HepG2 (cell line): Measurements from ENCODE around the gene TUBGCP6. TPM values are rescaled to one million over a fixed set of nuclear protein-coding genes. Genes with fewer than 3 reads are reported as not detected.

Experiments
- FOSL1 ChIP-seq: sonication (generic); formaldehyde crosslinking; IDR thresholded peaks from 2 replicates; pipeline ENCODE4 v1.9.0; 2021; ENCODE audit warnings: missing genetic modification reagents, borderline replicate concordance
- HDAC1 ChIP-seq: sonication (generic); formaldehyde crosslinking; IDR thresholded peaks from 2 replicates; pipeline ENCODE4 v1.5.1; 2020; ENCODE audit warnings: mild to moderate bottlenecking, missing genetic modification reagents
- HNRNPK ChIP-seq: fragments of 200-400 bp; formaldehyde crosslinking; IDR thresholded peaks from 2 replicates; pipeline ENCODE4 v1.6.1; 2018; ENCODE audit warnings: low read length, low read depth, moderate library complexity, mild to moderate bottlenecking; ENCODE audit not compliant: poor library complexity, severe bottlenecking
- KLF11 ChIP-seq: IDR thresholded peaks from 2 replicates; pipeline ENCODE4 v1.6.1; 2016; ENCODE audit warnings: missing compliant biosample characterization
- MXI1 ChIP-seq: IDR thresholded peaks from 3 replicates; pipeline ENCODE4 v1.6.1; 2012; ENCODE audit warnings: low read depth, low read length, inconsistent platforms, borderline replicate concordance
- MYNN ChIP-seq: sonication (generic); formaldehyde crosslinking; IDR thresholded peaks from 2 replicates; pipeline ENCODE4 v1.4.0; 2020; ENCODE audit warnings: mild to moderate bottlenecking, low read depth, missing genetic modification reagents
- NR2C2 ChIP-seq: sonication (generic); formaldehyde crosslinking; IDR thresholded peaks from 2 replicates; pipeline ENCODE4 v1.4.0; 2020; ENCODE audit warnings: missing genetic modification reagents, mild to moderate bottlenecking, moderate library complexity, borderline replicate concordance
- NR3C1 ChIP-seq: sonication (generic); formaldehyde crosslinking; IDR thresholded peaks from 2 replicates; pipeline ENCODE4 v1.4.0; 2020; ENCODE audit warnings: missing genetic modification reagents
- SRY ChIP-seq: sonication (generic); formaldehyde crosslinking; IDR thresholded peaks from 2 replicates; pipeline ENCODE4 v1.8.0; 2022; ENCODE audit warnings: mild to moderate bottlenecking, missing genetic modification reagents
- YY1 ChIP-seq: IDR thresholded peaks from 2 replicates; pipeline ENCODE4 v1.6.1; 2011; ENCODE audit warnings: low read length, low read depth, moderate library complexity, mild to moderate bottlenecking; ENCODE audit not compliant: insufficient read depth, insufficient replicate concordance
- ZFP37 ChIP-seq: sonication (generic); formaldehyde crosslinking; IDR thresholded peaks from 2 replicates; pipeline ENCODE4 v1.4.0; 2020; ENCODE audit warnings: missing genetic modification reagents, borderline replicate concordance
- ZNF274 ChIP-seq: sonication (generic); formaldehyde crosslinking; IDR thresholded peaks from 2 replicates; pipeline ENCODE4 v1.5.1; 2020; ENCODE audit warnings: mild to moderate bottlenecking, missing genetic modification reagents
- ZNF292 ChIP-seq: sonication (generic); formaldehyde crosslinking; IDR thresholded peaks from 2 replicates; pipeline ENCODE4 v1.8.1; 2022; ENCODE audit warnings: mild to moderate bottlenecking, low read depth, missing genetic modification reagents, borderline replicate concordance
- ZNF33A ChIP-seq: sonication (generic); formaldehyde crosslinking; IDR thresholded peaks from 2 replicates; pipeline ENCODE4 v1.5.1; 2020; ENCODE audit warnings: missing genetic modification reagents, mild to moderate bottlenecking, moderate library complexity, borderline replicate concordance
- ZNF367 ChIP-seq: sonication (generic); formaldehyde crosslinking; IDR thresholded peaks from 2 replicates; pipeline ENCODE4 v1.4.0; 2020; ENCODE audit warnings: missing genetic modification reagents, borderline replicate concordance
- ZNF589 ChIP-seq: sonication (generic); formaldehyde crosslinking; conservative IDR thresholded peaks from 2 replicates; pipeline ENCODE4 v1.8.0; 2022; ENCODE audit warnings: mild to moderate bottlenecking, moderate library complexity, missing genetic modification reagents
- ZNF788 ChIP-seq: sonication (generic); formaldehyde crosslinking; IDR thresholded peaks from 2 replicates; pipeline ENCODE4 v1.5.0; 2020; ENCODE audit warnings: mild to moderate bottlenecking, missing genetic modification reagents, borderline replicate concordance
- polyA plus RNA-seq, 8 experiments: library from polyadenylated mRNA; depleted of rRNA in 3 of 8; stranded (reverse) in 7 of 8; unstranded in 1 of 8; fragments of >200 nt; fragmentation: Illumina TruSeq in 4 of 8; extraction: Trizol in 4 of 8; gene quantifications; 2 replicates each; pipeline versions ENCODE4 v1.2.1 to v1.2.3, GENCODE V29; 2011 to 2016; ENCODE audit warnings: low read depth in 4 of 8, missing spikeins in 1 of 8, mixed read lengths in 1 of 8; ENCODE audit not compliant: insufficient read depth in 1 of 8
- total RNA-seq, 5 experiments: library from RNA; depleted of rRNA; stranded (reverse); fragments of >200 nt; fragmentation: Illumina TruSeq; extraction: Trizol; gene quantifications; 2 replicates each; pipeline ENCODE4 v1.2.3, GENCODE V29; 2016; ENCODE audit warnings: low read depth in 1 of 5
- TF ChIP-seq, protein P1 (sequence below): sonication (generic); formaldehyde crosslinking; IDR thresholded peaks from 2 replicates; pipeline ENCODE4 v1.4.0; 2020; ENCODE audit warnings: mild to moderate bottlenecking, missing genetic modification reagents
- TF ChIP-seq, protein P2 (sequence below): sonication (generic); formaldehyde crosslinking; IDR thresholded peaks from 2 replicates; pipeline ENCODE4 v1.5.1; 2020; ENCODE audit warnings: missing genetic modification reagents, mild to moderate bottlenecking, borderline replicate concordance
- TF ChIP-seq, protein P3 (sequence below): sonication (generic); formaldehyde crosslinking; conservative IDR thresholded peaks from 2 replicates; pipeline ENCODE4 v1.4.0; 2020; ENCODE audit warnings: missing genetic modification reagents
- TF ChIP-seq, protein P4 (sequence below): sonication (generic); formaldehyde crosslinking; IDR thresholded peaks from 2 replicates; pipeline ENCODE4 v1.4.0; 2020; ENCODE audit warnings: missing genetic modification reagents
- TF ChIP-seq, protein P5 (sequence below): sonication (generic); formaldehyde crosslinking; IDR thresholded peaks from 2 replicates; pipeline ENCODE4 v1.4.0; 2020; ENCODE audit warnings: missing genetic modification reagents

The TUBGCP6 gene
- total and polyA plus RNA-seq, 2 of the 13 experiments (the other 11 are each of a cell fraction or from before 2014, with no cell fraction given) = 14.6 to 15.7 TPM

DNA sequence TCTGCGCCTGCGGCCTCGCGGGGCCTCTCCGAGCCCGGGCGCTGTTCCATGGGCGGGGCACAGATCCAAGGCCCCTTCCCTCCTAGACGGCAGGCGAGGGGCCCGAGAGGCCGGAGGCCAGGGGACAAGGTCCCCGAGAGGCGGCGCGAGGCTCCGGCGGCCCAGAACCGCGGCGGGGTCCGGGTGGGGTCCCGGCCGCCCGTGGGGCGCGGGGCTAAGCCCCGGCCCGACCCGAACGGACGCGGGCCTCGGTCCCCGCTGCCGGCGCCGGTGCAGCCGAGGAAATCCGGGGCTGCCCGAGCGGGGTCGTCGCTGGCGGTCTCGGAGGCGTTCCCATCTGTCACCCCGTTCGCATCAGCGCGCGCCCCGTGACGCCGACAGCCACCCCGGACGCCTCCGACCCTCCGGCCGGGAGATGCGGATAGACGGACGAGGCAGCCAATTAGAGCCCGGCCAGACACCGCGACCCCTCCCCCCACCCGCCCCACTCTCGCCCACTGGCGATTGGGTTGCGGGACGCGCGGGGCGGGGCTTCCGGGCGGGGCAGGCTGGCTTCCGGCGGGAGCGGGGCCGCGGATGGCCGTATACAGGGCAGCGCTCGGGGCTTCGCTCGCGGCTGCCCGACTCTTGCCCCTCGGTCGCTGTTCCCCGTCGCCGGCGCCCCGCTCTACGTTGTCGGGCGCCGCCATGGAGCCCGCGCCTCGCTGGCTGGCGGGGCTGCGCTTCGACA lies 44.2 kb downstream of the TUBGCP6 start, which contains the start of gene SELENOO (continued):
- no peak for TF ChIP-seq FOSL1 (CRISPR knock-in tag)
- no peak for TF ChIP-seq HNRNPK
- TF ChIP-seq, protein P1, sequence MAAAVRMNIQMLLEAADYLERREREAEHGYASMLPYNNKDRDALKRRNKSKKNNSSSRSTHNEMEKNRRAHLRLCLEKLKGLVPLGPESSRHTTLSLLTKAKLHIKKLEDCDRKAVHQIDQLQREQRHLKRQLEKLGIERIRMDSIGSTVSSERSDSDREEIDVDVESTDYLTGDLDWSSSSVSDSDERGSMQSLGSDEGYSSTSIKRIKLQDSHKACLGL = no peak
- peak; percentile 73 for TF ChIP-seq YY1
- peak; percentile 72 for TF ChIP-seq NR2C2
- no peak for TF ChIP-seq MYNN (CRISPR knock-in tag)
- TF ChIP-seq, protein P2, sequence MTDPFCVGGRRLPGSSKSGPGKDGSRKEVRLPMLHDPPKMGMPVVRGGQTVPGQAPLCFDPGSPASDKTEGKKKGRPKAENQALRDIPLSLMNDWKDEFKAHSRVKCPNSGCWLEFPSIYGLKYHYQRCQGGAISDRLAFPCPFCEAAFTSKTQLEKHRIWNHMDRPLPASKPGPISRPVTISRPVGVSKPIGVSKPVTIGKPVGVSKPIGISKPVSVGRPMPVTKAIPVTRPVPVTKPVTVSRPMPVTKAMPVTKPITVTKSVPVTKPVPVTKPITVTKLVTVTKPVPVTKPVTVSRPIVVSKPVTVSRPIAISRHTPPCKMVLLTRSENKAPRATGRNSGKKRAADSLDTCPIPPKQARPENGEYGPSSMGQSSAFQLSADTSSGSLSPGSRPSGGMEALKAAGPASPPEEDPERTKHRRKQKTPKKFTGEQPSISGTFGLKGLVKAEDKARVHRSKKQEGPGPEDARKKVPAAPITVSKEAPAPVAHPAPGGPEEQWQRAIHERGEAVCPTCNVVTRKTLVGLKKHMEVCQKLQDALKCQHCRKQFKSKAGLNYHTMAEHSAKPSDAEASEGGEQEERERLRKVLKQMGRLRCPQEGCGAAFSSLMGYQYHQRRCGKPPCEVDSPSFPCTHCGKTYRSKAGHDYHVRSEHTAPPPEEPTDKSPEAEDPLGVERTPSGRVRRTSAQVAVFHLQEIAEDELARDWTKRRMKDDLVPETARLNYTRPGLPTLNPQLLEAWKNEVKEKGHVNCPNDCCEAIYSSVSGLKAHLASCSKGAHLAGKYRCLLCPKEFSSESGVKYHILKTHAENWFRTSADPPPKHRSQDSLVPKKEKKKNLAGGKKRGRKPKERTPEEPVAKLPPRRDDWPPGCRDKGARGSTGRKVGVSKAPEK (CRISPR knock-in tag) = no peak
- TF ChIP-seq HDAC1 (CRISPR knock-in tag) = peak; percentile 52; the same call in 1 of the 2 replicates
- TF ChIP-seq, protein P3, sequence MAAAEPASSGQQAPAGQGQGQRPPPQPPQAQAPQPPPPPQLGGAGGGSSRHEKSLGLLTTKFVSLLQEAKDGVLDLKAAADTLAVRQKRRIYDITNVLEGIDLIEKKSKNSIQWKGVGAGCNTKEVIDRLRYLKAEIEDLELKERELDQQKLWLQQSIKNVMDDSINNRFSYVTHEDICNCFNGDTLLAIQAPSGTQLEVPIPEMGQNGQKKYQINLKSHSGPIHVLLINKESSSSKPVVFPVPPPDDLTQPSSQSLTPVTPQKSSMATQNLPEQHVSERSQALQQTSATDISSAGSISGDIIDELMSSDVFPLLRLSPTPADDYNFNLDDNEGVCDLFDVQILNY (CRISPR knock-in tag) = no peak
- no peak for TF ChIP-seq ZNF33A (CRISPR knock-in tag)
- no peak for TF ChIP-seq ZNF367
- TF ChIP-seq ZNF788 (CRISPR knock-in tag) = peak; percentile 36; the same call in 1 of the 2 replicates
- TF ChIP-seq ZFP37 = no peak
- TF ChIP-seq SRY = 0 out of 2 replicates have a peak, but pooled peaks have one; percentile 19
- TF ChIP-seq, protein P4, sequence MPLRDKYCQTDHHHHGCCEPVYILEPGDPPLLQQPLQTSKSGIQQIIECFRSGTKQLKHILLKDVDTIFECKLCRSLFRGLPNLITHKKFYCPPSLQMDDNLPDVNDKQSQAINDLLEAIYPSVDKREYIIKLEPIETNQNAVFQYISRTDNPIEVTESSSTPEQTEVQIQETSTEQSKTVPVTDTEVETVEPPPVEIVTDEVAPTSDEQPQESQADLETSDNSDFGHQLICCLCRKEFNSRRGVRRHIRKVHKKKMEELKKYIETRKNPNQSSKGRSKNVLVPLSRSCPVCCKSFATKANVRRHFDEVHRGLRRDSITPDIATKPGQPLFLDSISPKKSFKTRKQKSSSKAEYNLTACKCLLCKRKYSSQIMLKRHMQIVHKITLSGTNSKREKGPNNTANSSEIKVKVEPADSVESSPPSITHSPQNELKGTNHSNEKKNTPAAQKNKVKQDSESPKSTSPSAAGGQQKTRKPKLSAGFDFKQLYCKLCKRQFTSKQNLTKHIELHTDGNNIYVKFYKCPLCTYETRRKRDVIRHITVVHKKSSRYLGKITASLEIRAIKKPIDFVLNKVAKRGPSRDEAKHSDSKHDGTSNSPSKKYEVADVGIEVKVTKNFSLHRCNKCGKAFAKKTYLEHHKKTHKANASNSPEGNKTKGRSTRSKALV (CRISPR knock-in tag) = no peak
- TF ChIP-seq, protein P5, sequence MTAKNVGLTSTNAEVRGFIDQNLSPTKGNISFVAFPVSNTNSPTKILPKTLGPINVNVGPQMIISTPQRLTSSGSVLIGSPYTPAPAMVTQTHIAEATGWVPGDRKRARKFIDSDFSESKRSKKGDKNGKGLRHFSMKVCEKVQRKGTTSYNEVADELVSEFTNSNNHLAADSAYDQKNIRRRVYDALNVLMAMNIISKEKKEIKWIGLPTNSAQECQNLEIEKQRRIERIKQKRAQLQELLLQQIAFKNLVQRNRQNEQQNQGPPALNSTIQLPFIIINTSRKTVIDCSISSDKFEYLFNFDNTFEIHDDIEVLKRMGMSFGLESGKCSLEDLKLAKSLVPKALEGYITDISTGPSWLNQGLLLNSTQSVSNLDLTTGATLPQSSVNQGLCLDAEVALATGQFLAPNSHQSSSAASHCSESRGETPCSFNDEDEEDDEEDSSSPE (CRISPR knock-in tag) = peak; percentile 61; the same call in 1 of the 2 replicates
- TF ChIP-seq KLF11 = no peak
- TF ChIP-seq MXI1 = 0 out of 3 replicates have a peak, but pooled peaks have one; percentile 32
- TF ChIP-seq ZNF292 (CRISPR knock-in tag) = no peak
- no peak for TF ChIP-seq ZNF589 (CRISPR knock-in tag)
- TF ChIP-seq ZNF274 = no peak
- TF ChIP-seq NR3C1 = no peak
